Measurements from ENCODE around the gene DIAPH3.
A peak's percentile ranks its signal among the peaks of the same experiment; 100 is the strongest.

DIAPH3 gene

GRCh38 chr13:60165391-60166099 is 1.8 kb upstream of the DIAPH3 start:
- no peak overlapping the region for H3K27ac ChIP-seq
- no peak for TF ChIP-seq CTCF (conservative IDR thresholded peaks at IDR 0.05)
- no peak for TF ChIP-seq ZFX (IDR thresholded peaks at IDR 0.05)

GRCh38 chr13:60164234-60164889 is 634 bp upstream of the DIAPH3 start:
- peak overlapping the region; percentile 96 for H3K27ac ChIP-seq
- TF ChIP-seq ZFX (IDR thresholded peaks at IDR 0.05) (no peak; the same call in 1 of the 2 replicates), CTCF (conservative IDR thresholded peaks at IDR 0.05) (no peak)

- no peak overlapping the region for H3K27ac ChIP-seq
- TF ChIP-seq ZFX (IDR thresholded peaks at IDR 0.05), result no peak
- TF ChIP-seq CTCF (conservative IDR thresholded peaks at IDR 0.05), result no peak
Measured at GRCh38 chr13:60162096-60162495, 1.6 kb downstream of the DIAPH3 start.

- no peak overlapping the region for H3K27ac ChIP-seq
- no peak for TF ChIP-seq CTCF (conservative IDR thresholded peaks at IDR 0.05)
- TF ChIP-seq ZFX (IDR thresholded peaks at IDR 0.05), result no peak
Measured at GRCh38 chr13:60158321-60158801, 5.4 kb downstream of the DIAPH3 start.

GRCh38 chr13:60155978-60156377 is 7.8 kb downstream of the DIAPH3 start:
- H3K27ac ChIP-seq, result no peak overlapping the region
- TF ChIP-seq CTCF (conservative IDR thresholded peaks at IDR 0.05), result no peak
- no peak for TF ChIP-seq ZFX (IDR thresholded peaks at IDR 0.05)

GRCh38 chr13:60152904-60153303 is 10.8 kb downstream of the DIAPH3 start:
- no peak overlapping the region for H3K27ac ChIP-seq
- no peak for TF ChIP-seq ZFX (IDR thresholded peaks at IDR 0.05)
- TF ChIP-seq CTCF (conservative IDR thresholded peaks at IDR 0.05), result no peak

- no peak overlapping the region for H3K27ac ChIP-seq
- no peak for TF ChIP-seq ZFX (IDR thresholded peaks at IDR 0.05)
Measured at GRCh38 chr13:60152114-60152513, 11.6 kb downstream of the DIAPH3 start.

Data from C4-2B (cell line).